Mesendoderm (in vitro differentiated cells): ENCODE measurements around the gene ROBO2.

Experiments used
- DNase-seq: peaks from one replicate; pipeline ENCODE4 v3.0.0; 2013
- H2AK5ac ChIP-seq: 2 replicates; pipeline ENCODE4 v1.6.1; 2013; ENCODE audit warnings: low read length, inconsistent platforms
- H2BK120ac ChIP-seq: 2 replicates; pipeline ENCODE4 v1.6.1; 2013; ENCODE audit warnings: low read depth, mild to moderate bottlenecking, low read length, moderate library complexity, mixed read lengths
- H2BK15ac ChIP-seq: replicated peaks from 2 replicates; pipeline ENCODE4 v1.6.1; 2013; ENCODE audit warnings: low read depth, mild to moderate bottlenecking, moderate library complexity
- H2BK5ac ChIP-seq: 2 replicates; pipeline ENCODE4 v1.6.1; 2013; ENCODE audit warnings: low read length, inconsistent platforms
- H3K18ac ChIP-seq: 2 replicates; pipeline ENCODE4 v1.6.1; 2013; ENCODE audit warnings: mild to moderate bottlenecking, low read length, mixed read lengths
- H3K23ac ChIP-seq: one replicate; pipeline ENCODE4 v1.6.1; 2013; ENCODE audit warnings: low read length
- H3K27ac ChIP-seq: 2 replicates; pipeline ENCODE4 v1.5.1; 2013; ENCODE audit warnings: low read depth, mild to moderate bottlenecking, inconsistent platforms, low read length, moderate library complexity
- H3K27me3 ChIP-seq: 2 replicates; pipeline ENCODE4 v1.6.1; 2013; ENCODE audit warnings: low read length, control low read depth, mild to moderate bottlenecking, inconsistent platforms; ENCODE audit not compliant: insufficient read depth, poor library complexity
- H3K36me3 ChIP-seq: 2 replicates; pipeline ENCODE4 v1.6.1; 2013; ENCODE audit warnings: low read length, inconsistent platforms; ENCODE audit not compliant: control insufficient read depth, insufficient read depth
- H3K4ac ChIP-seq: one replicate; pipeline ENCODE4 v1.6.1; 2013; ENCODE audit warnings: low read depth, mild to moderate bottlenecking, low read length, moderate library complexity
- H3K4me1 ChIP-seq: 2 replicates; pipeline ENCODE4 v1.6.1; 2013; ENCODE audit warnings: low read depth, low read length, inconsistent platforms; ENCODE audit not compliant: control insufficient read depth
- H3K4me2 ChIP-seq: 2 replicates; pipeline ENCODE4 v1.6.1; 2013; ENCODE audit warnings: low read length
- H3K4me3 ChIP-seq: 2 replicates; pipeline ENCODE4 v1.5.1; 2013; ENCODE audit warnings: mild to moderate bottlenecking, low read length
- H3K56ac ChIP-seq: one replicate; pipeline ENCODE4 v1.6.1; 2013; ENCODE audit warnings: low read length
- H3K79me1 ChIP-seq: 2 replicates; pipeline ENCODE4 v1.6.1; 2013; ENCODE audit warnings: low read length, inconsistent platforms
- H3K79me2 ChIP-seq: 2 replicates; pipeline ENCODE4 v1.6.1; 2013; ENCODE audit warnings: mild to moderate bottlenecking, low read length; ENCODE audit not compliant: control insufficient read depth, insufficient read depth
- H3K9ac ChIP-seq: 2 replicates; pipeline ENCODE4 v1.6.1; 2013; ENCODE audit warnings: low read length, inconsistent platforms
- H4K5ac ChIP-seq: one replicate; pipeline ENCODE4 v1.6.1; 2013; ENCODE audit warnings: low read length
- H4K8ac ChIP-seq: one replicate; pipeline ENCODE4 v1.6.1; 2013; ENCODE audit warnings: low read depth, mild to moderate bottlenecking, control low read depth, low read length, moderate library complexity
- WGBS: extraction: QIAGEN DNeasy Blood & Tissue Kit; methylation state at CpG from one replicate; pipeline ENCODE4 v1.1.7; 2013; ENCODE audit warnings: low lambda C conversion rate, missing lambda C conversion rate; ENCODE audit not compliant: insufficient coverage; ENCODE audit errors: extremely low coverage; 5-methylcytosine and 5-hydroxymethylcytosine counted together

Gene ROBO2

GRCh38 chr3:77595371-77595870, 555.5 kb downstream of the ROBO2 start:
- Histone ChIP-seq H3K18ac (no peak overlapping the region), H3K23ac (no peak overlapping the region)

GRCh38 chr3:77599948-77600347, 560.0 kb downstream of the ROBO2 start:
- no peak for DNase-seq
- H4K8ac ChIP-seq = no peak overlapping the region
- H3K36me3 ChIP-seq = no peaks in the 10 kb centered on the region
- no peak overlapping the region for H3K56ac ChIP-seq
- no peak overlapping the region for H3K4me2 ChIP-seq
- H3K4me1 ChIP-seq = no peaks in the 10 kb centered on the region
- no peaks in the 10 kb centered on the region for H3K27me3 ChIP-seq
- no peaks in the 10 kb centered on the region for H3K79me2 ChIP-seq
- no peak overlapping the region for H3K23ac ChIP-seq
- no peak overlapping the region for H2BK5ac ChIP-seq
- no peak overlapping the region for H3K18ac ChIP-seq
- no peak overlapping the region for H2AK5ac ChIP-seq
- H2BK120ac ChIP-seq = no peak overlapping the region
- H3K9ac ChIP-seq = no peak overlapping the region
- WGBS = no CpG with 5 or more reads among the region's 1 CpG
- H3K27ac ChIP-seq = no peak overlapping the region
- no peak overlapping the region for H3K4me3 ChIP-seq
- no peak overlapping the region for H4K5ac ChIP-seq
- no peak overlapping the region for H2BK15ac ChIP-seq
- H3K79me1 ChIP-seq = no peaks in the 10 kb centered on the region
- H3K4ac ChIP-seq = no peak overlapping the region

More at GRCh38 chr3:77595371-77595870, 555.5 kb downstream of the ROBO2 start:
- no peak overlapping the region for H3K4ac ChIP-seq
- H3K4me1 ChIP-seq = no peaks in the 10 kb centered on the region
- no peak overlapping the region for H3K4me3 ChIP-seq
- H3K9ac ChIP-seq = no peak overlapping the region
- H3K79me1 ChIP-seq = no peaks in the 10 kb centered on the region
- H3K27me3 ChIP-seq = no peaks in the 10 kb centered on the region
- DNase-seq = no peak
- H3K79me2 ChIP-seq = no peaks in the 10 kb centered on the region
- no peak overlapping the region for H2BK5ac ChIP-seq
- no peak overlapping the region for H2BK120ac ChIP-seq
- no peak overlapping the region for H3K4me2 ChIP-seq
- WGBS = no CpG with 5 or more reads among the region's 2 CpGs
- no peak overlapping the region for H4K8ac ChIP-seq
- H2BK15ac ChIP-seq = no peak overlapping the region
- H4K5ac ChIP-seq = no peak overlapping the region
- H3K36me3 ChIP-seq = no peaks in the 10 kb centered on the region
- H3K56ac ChIP-seq = no peak overlapping the region
- no peak overlapping the region for H2AK5ac ChIP-seq
- H3K27ac ChIP-seq = no peak overlapping the region

- WGBS = no CpG with 5 or more reads among the region's 9 CpGs
- no peak overlapping the region for H3K27ac ChIP-seq
- DNase-seq = no peak
- H3K4ac ChIP-seq = no peak overlapping the region
- H3K4me1 ChIP-seq = no peaks in the 10 kb centered on the region
- H3K23ac ChIP-seq = no peak overlapping the region
- H3K27me3 ChIP-seq = no peaks in the 10 kb centered on the region
- H3K56ac ChIP-seq = no peak overlapping the region
- H2BK5ac ChIP-seq = no peak overlapping the region
- no peak overlapping the region for H3K18ac ChIP-seq
- no peak overlapping the region for H3K4me3 ChIP-seq
- no peaks in the 10 kb centered on the region for H3K36me3 ChIP-seq
- no peak overlapping the region for H2AK5ac ChIP-seq
- no peak overlapping the region for H4K8ac ChIP-seq
- no peaks in the 10 kb centered on the region for H3K79me2 ChIP-seq
- H2BK120ac ChIP-seq = no peak overlapping the region
- H2BK15ac ChIP-seq = no peak overlapping the region
- H4K5ac ChIP-seq = no peak overlapping the region
- no peak overlapping the region for H3K4me2 ChIP-seq
- H3K79me1 ChIP-seq = no peaks in the 10 kb centered on the region
- H3K9ac ChIP-seq = no peak overlapping the region
These were observed 562.0 kb downstream of the ROBO2 start for GRCh38 chr3:77601823-77602415.

GRCh38 chr3:77602722-77603121, 562.8 kb downstream of the ROBO2 start:
- no peak overlapping the region for H2BK5ac ChIP-seq
- H3K36me3 ChIP-seq = no peaks in the 10 kb centered on the region
- no peak overlapping the region for H3K18ac ChIP-seq
- no CpG with 5 or more reads among the region's 3 CpGs for WGBS
- no peak overlapping the region for H4K5ac ChIP-seq
- H4K8ac ChIP-seq = no peak overlapping the region
- no peak overlapping the region for H2BK120ac ChIP-seq
- no peaks in the 10 kb centered on the region for H3K79me2 ChIP-seq
- H3K23ac ChIP-seq = no peak overlapping the region
- no peak overlapping the region for H3K4me3 ChIP-seq
- no peaks in the 10 kb centered on the region for H3K27me3 ChIP-seq
- no peak overlapping the region for H2BK15ac ChIP-seq
- no peak overlapping the region for H3K4ac ChIP-seq
- H2AK5ac ChIP-seq = no peak overlapping the region
- no peaks in the 10 kb centered on the region for H3K79me1 ChIP-seq
- H3K9ac ChIP-seq = no peak overlapping the region
- H3K27ac ChIP-seq = no peak overlapping the region
- H3K56ac ChIP-seq = no peak overlapping the region
- peak; percentile 5 for DNase-seq
- no peak overlapping the region for H3K4me2 ChIP-seq
- no peaks in the 10 kb centered on the region for H3K4me1 ChIP-seq

- Histone ChIP-seq H3K56ac (no peak overlapping the region), H3K4me3 (no peak overlapping the region), H2BK5ac (no peak overlapping the region), H3K9ac (no peak overlapping the region), H3K23ac (no peak overlapping the region), H3K27me3 (no peaks in the 10 kb centered on the region), H3K4ac (no peak overlapping the region), H4K8ac (no peak overlapping the region), H3K36me3 (no peaks in the 10 kb centered on the region), H2AK5ac (no peak overlapping the region), H3K79me1 (no peaks in the 10 kb centered on the region), H2BK120ac (no peak overlapping the region), H2BK15ac (no peak overlapping the region), H3K27ac (no peak overlapping the region), H3K4me2 (no peak overlapping the region), H3K4me1 (no peaks in the 10 kb centered on the region), H3K79me2 (no peaks in the 10 kb centered on the region), H4K5ac (no peak overlapping the region), H3K18ac (no peak overlapping the region)
- WGBS = no CpG with 5 or more reads among the region's 2 CpGs
- no peak for DNase-seq
These were observed 565.4 kb downstream of the ROBO2 start for GRCh38 chr3:77605308-77605707.

DNA sequence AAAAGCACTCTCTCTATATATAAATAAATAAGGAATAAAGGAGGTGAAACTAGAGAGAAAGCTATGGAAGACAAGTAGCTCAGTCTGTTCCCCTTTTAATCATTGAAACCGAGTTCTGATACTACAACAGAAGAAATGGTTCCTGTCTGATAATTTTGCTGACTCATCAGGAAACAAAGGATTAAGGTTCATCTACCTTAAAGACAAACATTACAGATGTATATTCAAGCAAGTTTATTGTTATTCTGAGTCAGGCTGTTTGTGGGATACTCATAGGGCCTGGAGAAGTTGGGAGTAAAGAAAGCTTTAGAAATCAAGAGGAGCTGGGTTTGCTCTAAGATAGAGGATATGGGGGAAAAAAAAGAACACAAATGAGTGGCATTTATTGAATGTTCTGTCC, 566.0 kb downstream of the ROBO2 start:
- no peaks in the 10 kb centered on the region for H3K79me2 ChIP-seq
- no peak overlapping the region for H3K18ac ChIP-seq
- H4K5ac ChIP-seq = no peak overlapping the region
- no peak overlapping the region for H3K9ac ChIP-seq
- no peak overlapping the region for H2BK5ac ChIP-seq
- no peak overlapping the region for H2BK120ac ChIP-seq
- DNase-seq = no peak
- WGBS = no CpG with 5 or more reads among the region's 1 CpG
- no peak overlapping the region for H3K4me2 ChIP-seq
- H3K36me3 ChIP-seq = no peaks in the 10 kb centered on the region
- H3K27me3 ChIP-seq = no peaks in the 10 kb centered on the region
- H3K4me3 ChIP-seq = no peak overlapping the region
- H3K56ac ChIP-seq = no peak overlapping the region
- no peak overlapping the region for H2BK15ac ChIP-seq
- no peak overlapping the region for H4K8ac ChIP-seq
- no peaks in the 10 kb centered on the region for H3K4me1 ChIP-seq
- no peak overlapping the region for H3K27ac ChIP-seq
- H3K23ac ChIP-seq = no peak overlapping the region
- H3K4ac ChIP-seq = no peak overlapping the region
- no peak overlapping the region for H2AK5ac ChIP-seq
- H3K79me1 ChIP-seq = no peaks in the 10 kb centered on the region
